GM12878 (cell line): ENCODE data around the gene MAD2L2.

Experiments
- BHLHE40 ChIP-seq, 2 experiments: fragments of 450-650 bp in 1 of 2; IDR thresholded peaks; 2 replicates each; pipeline ENCODE4 v1.6.1; 2011 to 2017; ENCODE audit warnings: low read depth in 2 of 2, borderline replicate concordance in 1 of 2, improper control_type of control experiment in 1 of 2, low read length in 1 of 2, mild to moderate bottlenecking in 1 of 2
- BMI1 ChIP-seq: fragments of 450-650 bp; IDR thresholded peaks from 2 replicates; pipeline ENCODE4 v1.6.1; 2016; ENCODE audit warnings: mild to moderate bottlenecking, moderate library complexity, borderline replicate concordance
- CEBPB ChIP-seq, 2 experiments: fragments of 150-350 bp in 1 of 2; IDR thresholded peaks; 2 replicates each; pipeline ENCODE4 v1.6.1; 2012 to 2014; ENCODE audit warnings: low read depth in 2 of 2, low read length in 2 of 2, borderline replicate concordance in 1 of 2, inconsistent platforms in 1 of 2
- CTCF ChIP-seq, 3 experiments: IDR thresholded peaks in 2 of 3; conservative IDR thresholded peaks in 1 of 3; 2 replicates each; pipeline ENCODE4 v1.5.1; 2011; ENCODE audit warnings: low read depth in 3 of 3, low read length in 3 of 3, mild to moderate bottlenecking in 3 of 3, control low read depth in 2 of 3, moderate library complexity in 2 of 3, inconsistent platforms in 1 of 3, mixed read lengths in 1 of 3; ENCODE audit not compliant: control insufficient read depth in 2 of 3, insufficient read depth in 1 of 3; ENCODE audit errors: extremely low read depth in 1 of 3
- EP300 ChIP-seq, 2 experiments: fragments of 150-350 bp in 1 of 2; IDR thresholded peaks; 2 replicates each; pipeline ENCODE4 v1.6.1; 2011 to 2012; ENCODE audit warnings: low read depth in 2 of 2, low read length in 2 of 2, borderline replicate concordance in 1 of 2, improper control_type of control experiment in 1 of 2, inconsistent platforms in 1 of 2; ENCODE audit not compliant: control insufficient read depth in 1 of 2
- ESRRA ChIP-seq: IDR thresholded peaks from 2 replicates; pipeline ENCODE4 v1.6.1; 2012; ENCODE audit warnings: mild to moderate bottlenecking, low read length, improper control_type of control experiment
- POLR2A ChIP-seq: IDR thresholded peaks from 2 replicates; pipeline ENCODE4 v1.6.1; 2011; ENCODE audit warnings: low read depth, mild to moderate bottlenecking, low read length
- SMC3 ChIP-seq: IDR thresholded peaks from 2 replicates; pipeline ENCODE4 v1.6.1; 2011; ENCODE audit warnings: low read length, improper control_type of control experiment, borderline replicate concordance
- SREBF2 ChIP-seq: IDR thresholded peaks from 2 replicates; pipeline ENCODE4 v1.6.1; 2012; ENCODE audit warnings: mild to moderate bottlenecking, low read length
- SRF ChIP-seq, 2 experiments: IDR thresholded peaks; 2 replicates each; pipeline ENCODE4 v1.6.1; 2011; ENCODE audit warnings: low read depth in 2 of 2, low read length in 2 of 2, mild to moderate bottlenecking in 1 of 2, moderate library complexity in 1 of 2
- ZNF274 ChIP-seq: IDR thresholded peaks from one replicate; pipeline ENCODE4 v1.8.0; 2011; ENCODE audit not compliant: insufficient read length, insufficient read depth
- TF ChIP-seq, protein P1 (sequence below): IDR thresholded peaks from 2 replicates; pipeline ENCODE4 v1.6.1; 2012; ENCODE audit warnings: mild to moderate bottlenecking, low read depth, low read length

- TF ChIP-seq, protein P1, sequence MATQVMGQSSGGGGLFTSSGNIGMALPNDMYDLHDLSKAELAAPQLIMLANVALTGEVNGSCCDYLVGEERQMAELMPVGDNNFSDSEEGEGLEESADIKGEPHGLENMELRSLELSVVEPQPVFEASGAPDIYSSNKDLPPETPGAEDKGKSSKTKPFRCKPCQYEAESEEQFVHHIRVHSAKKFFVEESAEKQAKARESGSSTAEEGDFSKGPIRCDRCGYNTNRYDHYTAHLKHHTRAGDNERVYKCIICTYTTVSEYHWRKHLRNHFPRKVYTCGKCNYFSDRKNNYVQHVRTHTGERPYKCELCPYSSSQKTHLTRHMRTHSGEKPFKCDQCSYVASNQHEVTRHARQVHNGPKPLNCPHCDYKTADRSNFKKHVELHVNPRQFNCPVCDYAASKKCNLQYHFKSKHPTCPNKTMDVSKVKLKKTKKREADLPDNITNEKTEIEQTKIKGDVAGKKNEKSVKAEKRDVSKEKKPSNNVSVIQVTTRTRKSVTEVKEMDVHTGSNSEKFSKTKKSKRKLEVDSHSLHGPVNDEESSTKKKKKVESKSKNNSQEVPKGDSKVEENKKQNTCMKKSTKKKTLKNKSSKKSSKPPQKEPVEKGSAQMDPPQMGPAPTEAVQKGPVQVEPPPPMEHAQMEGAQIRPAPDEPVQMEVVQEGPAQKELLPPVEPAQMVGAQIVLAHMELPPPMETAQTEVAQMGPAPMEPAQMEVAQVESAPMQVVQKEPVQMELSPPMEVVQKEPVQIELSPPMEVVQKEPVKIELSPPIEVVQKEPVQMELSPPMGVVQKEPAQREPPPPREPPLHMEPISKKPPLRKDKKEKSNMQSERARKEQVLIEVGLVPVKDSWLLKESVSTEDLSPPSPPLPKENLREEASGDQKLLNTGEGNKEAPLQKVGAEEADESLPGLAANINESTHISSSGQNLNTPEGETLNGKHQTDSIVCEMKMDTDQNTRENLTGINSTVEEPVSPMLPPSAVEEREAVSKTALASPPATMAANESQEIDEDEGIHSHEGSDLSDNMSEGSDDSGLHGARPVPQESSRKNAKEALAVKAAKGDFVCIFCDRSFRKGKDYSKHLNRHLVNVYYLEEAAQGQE: no peak
- TF ChIP-seq POLR2A: no peak
- no peak for TF ChIP-seq EP300 (IDR thresholded peaks at IDR 0.05; ENCODE audit: borderline replicate concordance in 1 of 2, control insufficient read depth in 1 of 2, low read depth in 2 of 2, low read length in 2 of 2)
- no peak for TF ChIP-seq ZNF274
- TF ChIP-seq SRF (IDR thresholded peaks at IDR 0.05; ENCODE audit: low read depth in 2 of 2, low read length in 2 of 2): no peak
- no peak for TF ChIP-seq CTCF (IDR thresholded peaks at IDR 0.05 in 2 of 3, conservative IDR thresholded peaks at IDR 0.05 in 1 of 3; ENCODE audit: control insufficient read depth in 2 of 3, extremely low read depth in 1 of 3, insufficient read depth in 1 of 3, low read depth in 3 of 3, low read length in 3 of 3)
- TF ChIP-seq SMC3: no peak
- no peak for TF ChIP-seq BHLHE40 (IDR thresholded peaks at IDR 0.05; ENCODE audit: borderline replicate concordance in 1 of 2, low read depth in 2 of 2, low read length in 1 of 2)
- TF ChIP-seq CEBPB (IDR thresholded peaks at IDR 0.05; ENCODE audit: borderline replicate concordance in 1 of 2, low read depth in 2 of 2, low read length in 2 of 2): no peak
- no peak for TF ChIP-seq BMI1
- no peak for TF ChIP-seq SREBF2
- no peak for TF ChIP-seq ESRRA
These were observed 42.8 kb downstream of the MAD2L2 start for GRCh38 chr1:11638121-11638520.
